Duodenal mucosa (tissue), 2 donors: ENCODE measurements around the gene HMCN2.

Experiments used
- H3K27ac ChIP-seq: one replicate; pipeline ENCODE4 v1.7.0; 2013; ENCODE audit warnings: low read depth, low read length
- H3K27me3 ChIP-seq, 2 donors: one replicate each; pipeline ENCODE4 v1.7.0; 2013; ENCODE audit warnings: low read length in 2 of 2, control low read depth in 1 of 2; ENCODE audit not compliant: insufficient read depth in 2 of 2, control insufficient read depth in 1 of 2
- H3K36me3 ChIP-seq, 2 donors: one replicate each; pipeline ENCODE4 v1.7.0; 2013; ENCODE audit warnings: low read length in 2 of 2, control low read depth in 1 of 2; ENCODE audit not compliant: insufficient read depth in 2 of 2, control insufficient read depth in 1 of 2
- H3K4me1 ChIP-seq, 2 donors: one replicate each; pipeline ENCODE4 v1.7.0; 2013; ENCODE audit warnings: low read length in 2 of 2, control low read depth in 1 of 2; ENCODE audit not compliant: insufficient read depth in 2 of 2, control insufficient read depth in 1 of 2
- H3K4me3 ChIP-seq, 2 donors: one replicate each; pipeline ENCODE4 v1.7.0; 2013; ENCODE audit warnings: low read length in 2 of 2, low read depth in 1 of 2
- H3K9ac ChIP-seq, 2 donors: one replicate each; pipeline ENCODE4 v1.7.0; 2013; ENCODE audit warnings: low read length in 2 of 2, low read depth in 1 of 2
- H3K9me3 ChIP-seq, 2 donors: one replicate each; pipeline ENCODE4 v1.7.0; 2013; ENCODE audit warnings: low read length in 2 of 2, control low read depth in 1 of 2; ENCODE audit not compliant: control insufficient read depth in 1 of 2

The HMCN2 gene

DNA sequence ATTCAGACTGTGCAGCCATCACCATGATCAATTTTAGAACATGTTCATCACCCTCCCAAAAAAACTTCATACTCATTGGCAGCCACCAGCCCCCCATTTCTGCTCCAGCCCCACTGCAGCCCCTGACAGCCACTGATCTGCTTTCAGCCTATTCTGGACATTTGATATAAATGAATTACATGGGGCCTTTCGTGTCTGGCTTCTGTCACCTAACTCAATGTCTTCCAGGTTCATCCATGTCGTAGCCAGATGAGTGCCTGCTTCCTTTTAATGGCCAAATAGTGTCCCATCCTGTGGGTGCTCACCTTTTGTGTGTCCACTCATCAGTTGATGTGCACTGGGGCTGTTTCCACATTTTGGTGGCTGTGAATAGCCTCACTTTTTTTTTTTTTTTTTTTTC, 63.5 kb downstream of the HMCN2 start:
- Histone ChIP-seq H3K4me1 (peaks cover 7 to 13% of the 10 kb centered on the region in 2 donors), H3K36me3 (no peaks in the 10 kb centered on the region), H3K27me3 (peaks cover 20 to 24% of the 10 kb centered on the region in 2 donors), H3K9ac (peak overlapping the region in 1 of 2 donors; percentile 25), H3K9me3 (no peaks in the 10 kb centered on the region), H3K4me3 (no peak overlapping the region), H3K27ac (no peak overlapping the region)

DNA sequence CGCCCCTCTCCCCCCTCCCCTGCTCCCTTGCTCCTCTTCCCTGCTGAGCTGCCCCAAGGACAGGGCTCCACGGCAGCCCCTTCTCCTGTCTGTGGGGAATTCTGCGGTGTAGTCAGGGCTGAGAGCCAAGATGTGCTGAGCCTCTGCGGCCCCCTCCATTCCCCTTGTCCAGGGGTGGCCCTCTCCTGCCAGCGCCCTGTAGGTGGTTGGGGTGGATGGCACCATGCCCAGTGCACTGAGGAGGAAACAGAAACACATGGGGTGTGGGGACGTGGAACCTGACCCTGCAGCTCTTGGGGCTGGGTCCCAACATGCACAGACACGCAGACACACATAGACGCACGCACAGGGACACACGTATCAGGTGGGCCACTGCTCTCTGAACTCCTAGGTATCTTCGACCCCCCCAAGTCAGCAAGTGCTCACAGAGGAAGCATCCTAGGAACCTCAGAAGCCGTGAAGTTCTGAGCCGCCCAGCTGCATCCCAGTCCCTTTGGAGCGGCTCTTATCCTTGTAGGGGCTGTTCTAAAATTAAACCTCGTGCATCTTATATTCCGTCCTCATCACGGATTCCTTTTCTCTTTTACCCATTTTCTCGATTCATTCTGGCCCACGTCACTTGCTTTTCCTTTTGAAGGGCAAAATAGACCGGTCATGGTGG, 64.8 kb downstream of the HMCN2 start:
- Histone ChIP-seq H3K9me3 (no peaks in the 10 kb centered on the region), H3K4me3 (no peak overlapping the region), H3K27me3 (peaks cover 20 to 24% of the 10 kb centered on the region in 2 donors), H3K4me1 (peaks cover 7 to 13% of the 10 kb centered on the region in 2 donors), H3K36me3 (no peaks in the 10 kb centered on the region), H3K27ac (peak overlapping the region; percentile 52), H3K9ac (no peak overlapping the region)

DNA sequence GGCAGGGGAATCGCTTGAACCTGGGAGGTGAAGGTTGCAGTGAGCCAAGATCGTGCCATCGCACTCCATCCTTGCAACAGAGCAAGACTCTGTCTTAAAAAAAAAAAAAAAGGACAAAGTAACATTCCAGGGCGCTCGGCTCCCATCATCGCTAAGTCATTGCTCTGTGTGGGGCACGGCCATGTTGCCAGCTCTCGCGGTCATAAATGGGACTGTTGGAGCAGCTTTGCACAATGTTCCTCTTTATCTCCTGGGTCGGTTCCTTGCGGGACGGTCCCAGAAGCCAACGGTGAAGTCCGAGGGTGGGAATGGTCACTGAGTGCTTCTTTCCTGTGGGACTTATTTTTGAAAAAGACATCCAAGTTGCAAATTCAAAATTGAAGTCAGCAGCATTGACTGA, 65.5 kb downstream of the HMCN2 start:
- Histone ChIP-seq H3K36me3 (no peaks in the 10 kb centered on the region), H3K4me1 (peaks cover 7 to 10% of the 10 kb centered on the region in 2 donors), H3K27ac (peak overlapping the region; percentile 70), H3K9ac (no peak overlapping the region), H3K9me3 (no peaks in the 10 kb centered on the region), H3K4me3 (no peak overlapping the region), H3K27me3 (peaks cover 20 to 24% of the 10 kb centered on the region in 2 donors)

DNA sequence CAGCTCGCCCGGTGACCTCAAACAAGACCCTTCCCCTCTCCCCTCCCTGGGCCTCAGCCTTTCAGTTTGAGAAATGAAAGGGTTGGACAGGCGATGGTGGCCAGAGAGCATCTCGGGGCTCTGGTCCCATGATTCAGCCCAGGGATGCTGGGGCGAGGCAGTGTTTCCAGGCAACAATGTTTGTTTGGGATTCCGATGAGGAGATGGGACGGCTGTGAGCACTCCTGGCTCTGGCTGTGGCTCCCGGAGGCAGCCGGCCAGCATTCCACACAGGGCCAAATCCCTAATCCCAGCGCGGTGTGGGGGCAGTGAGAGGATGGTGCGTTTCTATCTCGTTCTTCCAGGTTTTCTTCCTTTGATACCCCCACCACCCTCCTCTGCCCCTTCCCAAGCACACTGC, 66.0 kb downstream of the HMCN2 start:
- peaks cover 9 to 10% of the 10 kb centered on the region in 2 donors for H3K4me1 ChIP-seq
- H3K9me3 ChIP-seq, result no peaks in the 10 kb centered on the region
- peak overlapping the region in 1 of 2 donors; percentile 33 for H3K9ac ChIP-seq
- H3K27ac ChIP-seq, result peak overlapping the region; percentile 70
- peaks cover 20 to 26% of the 10 kb centered on the region in 2 donors for H3K27me3 ChIP-seq
- no peak overlapping the region for H3K4me3 ChIP-seq
- H3K36me3 ChIP-seq, result no peaks in the 10 kb centered on the region

DNA sequence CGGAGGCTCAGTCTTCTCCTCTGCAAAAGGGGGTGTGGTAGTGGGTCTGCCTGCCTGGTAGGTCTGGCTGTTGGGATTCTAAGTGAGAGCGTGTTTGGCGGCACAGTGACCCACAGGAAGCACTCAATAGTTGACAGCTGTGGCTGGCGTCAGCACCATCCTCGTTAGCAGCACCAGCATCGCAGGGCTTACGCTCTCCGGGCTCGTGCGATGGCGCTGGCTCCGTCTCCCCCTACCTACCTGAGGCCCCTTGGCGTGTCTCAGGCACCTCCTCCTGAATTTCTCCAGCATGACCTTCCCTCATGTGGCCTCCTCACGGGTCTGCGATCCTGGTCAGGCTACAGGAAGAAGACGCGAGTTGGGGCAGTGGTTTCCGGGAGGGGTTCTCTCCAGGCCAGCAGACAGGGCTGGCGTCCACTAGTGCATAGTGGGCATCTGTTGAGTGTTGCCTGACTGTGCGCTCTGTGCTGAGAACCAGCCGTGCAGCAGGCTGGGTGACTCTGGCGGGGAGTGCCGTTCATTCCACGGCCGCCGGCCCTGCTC, 66.9 kb downstream of the HMCN2 start:
- peaks cover 15 to 23% of the 10 kb centered on the region in 2 donors for H3K27me3 ChIP-seq
- H3K9ac ChIP-seq, result peak overlapping the region in 1 of 2 donors; percentile 33
- H3K9me3 ChIP-seq, result no peaks in the 10 kb centered on the region
- H3K4me3 ChIP-seq, result no peak overlapping the region
- H3K36me3 ChIP-seq, result no peaks in the 10 kb centered on the region
- peak overlapping the region; percentile 63 for H3K27ac ChIP-seq
- H3K4me1 ChIP-seq, result peaks cover 10% of the 10 kb centered on the region in 2 donors

DNA sequence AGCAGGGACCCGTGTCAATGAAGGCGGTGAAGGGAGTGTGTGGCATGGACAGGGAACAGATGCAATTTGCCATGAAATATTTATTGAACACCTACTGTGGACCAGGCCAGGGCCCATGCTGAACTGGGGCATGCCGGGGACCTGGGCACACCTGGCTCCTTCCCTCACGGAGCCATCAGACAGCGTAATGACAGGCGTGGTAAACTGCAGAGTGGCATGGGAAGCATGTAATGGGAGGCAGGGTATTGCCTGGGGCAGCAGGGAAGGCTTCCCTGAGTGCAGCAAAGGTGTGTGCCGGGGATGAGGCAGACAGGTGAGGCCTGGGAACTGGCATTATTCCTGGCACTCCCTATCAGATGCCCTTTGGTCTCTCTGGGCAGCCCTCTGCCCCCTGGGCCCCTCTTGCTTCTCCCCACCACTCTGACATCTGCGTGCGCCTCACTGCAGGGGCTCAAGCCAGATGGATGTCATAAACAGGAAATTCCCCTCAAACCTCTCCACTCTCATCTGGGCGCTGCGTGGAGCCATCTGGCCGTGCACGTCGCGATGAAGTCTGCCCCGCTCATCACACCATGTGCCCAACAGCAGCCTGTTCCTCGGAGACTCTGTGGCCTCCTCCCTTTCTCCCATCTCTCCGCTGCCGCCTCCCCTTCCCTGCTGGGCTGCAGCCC, 67.6 kb downstream of the HMCN2 start:
- H3K27me3 ChIP-seq, result peaks cover 9 to 19% of the 10 kb centered on the region in 2 donors
- no peak overlapping the region for H3K4me3 ChIP-seq
- peaks cover 10% of the 10 kb centered on the region in 2 donors for H3K4me1 ChIP-seq
- no peak overlapping the region for H3K9ac ChIP-seq
- H3K36me3 ChIP-seq, result no peaks in the 10 kb centered on the region
- peak overlapping the region; percentile 41 for H3K27ac ChIP-seq
- no peaks in the 10 kb centered on the region for H3K9me3 ChIP-seq

DNA sequence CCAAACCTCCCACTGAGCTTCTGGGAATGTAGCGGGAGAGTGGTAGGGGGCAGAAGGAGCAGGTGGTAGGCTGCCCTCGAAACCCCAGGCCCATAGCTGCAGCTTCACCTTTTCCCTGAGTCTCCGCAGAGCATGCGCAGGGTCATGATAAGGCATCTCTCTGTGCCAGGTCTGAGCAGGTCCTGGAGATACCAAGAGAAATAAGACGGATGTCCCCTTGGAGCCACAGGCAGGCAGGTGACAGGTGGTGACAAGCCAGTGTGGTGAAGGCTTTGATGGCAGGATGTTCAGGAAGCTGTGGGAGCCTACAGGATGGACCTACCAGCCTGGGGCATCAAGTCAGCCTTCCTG, 68.1 kb downstream of the HMCN2 start:
- peaks cover 4 to 14% of the 10 kb centered on the region in 2 donors for H3K27me3 ChIP-seq
- H3K4me1 ChIP-seq, result peaks cover 9 to 10% of the 10 kb centered on the region in 2 donors
- H3K36me3 ChIP-seq, result no peaks in the 10 kb centered on the region
- no peak overlapping the region for H3K4me3 ChIP-seq
- no peaks in the 10 kb centered on the region for H3K9me3 ChIP-seq
- no peak overlapping the region for H3K9ac ChIP-seq
- H3K27ac ChIP-seq, result no peak overlapping the region

DNA sequence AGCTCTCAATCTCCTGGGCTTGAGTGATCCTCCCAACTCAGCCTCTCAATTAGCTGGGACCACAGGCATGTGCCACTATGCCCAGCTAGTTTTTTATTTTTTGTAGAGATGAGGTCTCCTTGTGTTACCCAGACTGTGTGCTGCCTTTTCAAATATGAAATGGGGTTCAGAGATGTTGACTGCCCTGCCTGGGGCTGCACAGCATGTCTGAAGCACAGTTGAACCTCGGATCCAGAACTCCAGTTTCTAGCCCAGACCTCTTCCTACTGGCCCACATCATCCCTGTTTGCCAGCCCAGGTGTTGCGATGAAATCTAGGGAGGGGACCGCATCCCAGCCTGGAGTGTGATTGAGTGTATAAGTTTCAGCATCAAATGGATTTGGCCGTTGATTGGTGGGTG, 69.4 kb downstream of the HMCN2 start:
- H3K9ac ChIP-seq, result no peak overlapping the region
- peaks cover 4 to 10% of the 10 kb centered on the region in 2 donors for H3K4me1 ChIP-seq
- no peaks in the 10 kb centered on the region for H3K9me3 ChIP-seq
- no peak overlapping the region for H3K27ac ChIP-seq
- H3K27me3 ChIP-seq, result peaks cover 0 to 14% of the 10 kb centered on the region in 2 donors
- H3K4me3 ChIP-seq, result no peak overlapping the region
- no peaks in the 10 kb centered on the region for H3K36me3 ChIP-seq

DNA sequence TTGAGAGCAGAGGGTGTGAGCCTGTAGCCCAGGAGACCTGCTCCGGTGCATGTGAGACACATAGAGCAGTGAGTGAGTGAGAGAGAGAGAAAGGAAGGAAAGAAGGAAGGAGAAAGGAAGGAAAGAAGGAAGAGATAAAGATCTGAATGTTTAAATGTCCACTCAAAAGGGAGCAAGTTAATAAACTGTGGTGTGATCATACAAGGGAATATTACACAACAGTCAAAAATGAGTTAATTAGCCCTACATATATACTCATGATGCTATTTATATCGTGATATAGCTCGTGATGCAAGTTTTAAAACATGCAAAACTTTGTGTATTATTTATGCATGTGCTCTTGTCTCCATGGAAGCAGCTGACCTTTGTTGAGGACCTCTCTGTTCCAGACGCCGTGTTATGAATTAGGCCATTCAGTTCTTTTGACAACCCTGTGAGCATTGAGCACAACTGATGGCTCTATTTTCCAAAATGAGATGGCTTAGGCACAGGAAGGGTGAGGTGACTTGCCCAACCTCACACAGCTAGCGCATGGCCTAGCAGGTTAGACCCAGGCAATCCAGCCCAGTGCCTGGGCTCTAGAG, 70.6 kb downstream of the HMCN2 start:
- no peaks in the 10 kb centered on the region for H3K36me3 ChIP-seq
- peaks cover 0 to 14% of the 10 kb centered on the region in 2 donors for H3K27me3 ChIP-seq
- no peaks in the 10 kb centered on the region for H3K9me3 ChIP-seq
- peaks cover 4 to 10% of the 10 kb centered on the region in 2 donors for H3K4me1 ChIP-seq
- no peak overlapping the region for H3K9ac ChIP-seq
- H3K27ac ChIP-seq, result no peak overlapping the region
- H3K4me3 ChIP-seq, result no peak overlapping the region

DNA sequence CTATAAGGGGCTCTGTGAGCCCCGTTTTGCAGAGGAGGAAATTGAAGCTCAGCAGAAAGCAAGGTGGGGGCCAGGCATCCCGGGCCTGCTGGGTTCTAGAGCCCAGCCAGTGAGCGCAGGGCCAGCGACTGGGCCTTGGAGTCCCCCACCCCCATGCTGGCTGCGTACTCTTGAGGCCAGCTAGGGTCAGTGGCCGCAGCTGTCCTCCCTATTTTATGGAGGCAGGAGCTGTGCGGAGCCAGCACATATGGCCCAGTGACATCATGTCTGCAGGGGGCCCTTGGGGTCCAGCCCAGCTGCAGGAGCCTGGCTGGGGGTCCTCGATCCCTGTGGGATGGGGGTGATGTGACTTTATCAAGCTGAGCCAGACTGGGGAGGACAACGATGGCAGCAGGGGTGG, 71.3 kb downstream of the HMCN2 start:
- peaks cover 0 to 14% of the 10 kb centered on the region in 2 donors for H3K27me3 ChIP-seq
- no peak overlapping the region for H3K4me3 ChIP-seq
- no peaks in the 10 kb centered on the region for H3K9me3 ChIP-seq
- peaks cover 4 to 9% of the 10 kb centered on the region in 2 donors for H3K4me1 ChIP-seq
- no peaks in the 10 kb centered on the region for H3K36me3 ChIP-seq
- H3K27ac ChIP-seq, result no peak overlapping the region
- H3K9ac ChIP-seq, result no peak overlapping the region
